Measurements from ENCODE around the gene C2CD4D.

C2CD4D gene

GRCh38 chr1:151868486-151868885, 28.9 kb upstream of the C2CD4D start:
- WGBS (ENCODE audit: insufficient coverage), result no CpG with 5 or more reads among the region's 3 CpGs
- ChIA-PET POLR2A (no interaction called here), CTCF (no interaction called here)
- H3K4me3 ChIP-seq (ENCODE audit: control insufficient read depth in 1 of 7, extremely low read depth in 1 of 7, insufficient read depth in 4 of 7, low read depth in 2 of 7, low read length in 6 of 7), result no peak overlapping the region
- no peak for DNase-seq
- peaks cover 0 to 9% (median 8%) of the 10 kb centered on the region in 4 experiments for H3K4me1 ChIP-seq (ENCODE audit: control extremely low read depth in 1 of 4, control insufficient read depth in 4 of 4, insufficient read depth in 4 of 4, low read length in 3 of 4)
- no peak overlapping the region for H3K27ac ChIP-seq (ENCODE audit: insufficient read depth in 1 of 2, low read depth in 1 of 2, low read length in 2 of 2, poor library complexity in 1 of 2, severe bottlenecking in 2 of 2)
- no peaks in the 10 kb centered on the region for H3K9me3 ChIP-seq (ENCODE audit: control extremely low read depth in 1 of 5, control insufficient read depth in 4 of 5, insufficient read depth in 2 of 5, low read depth in 1 of 5, low read length in 4 of 5)
- H3K36me3 ChIP-seq (ENCODE audit: control insufficient read depth in 4 of 4, insufficient read depth in 4 of 4, low read length in 3 of 4), result peaks cover 0 to 1% (median under 1%) of the 10 kb centered on the region in 4 experiments
- H3K27me3 ChIP-seq (replicated peaks in 2 of 5; ENCODE audit: control insufficient read depth in 4 of 5, insufficient read depth in 5 of 5, low read length in 4 of 5), result no peaks in the 10 kb centered on the region

DNA sequence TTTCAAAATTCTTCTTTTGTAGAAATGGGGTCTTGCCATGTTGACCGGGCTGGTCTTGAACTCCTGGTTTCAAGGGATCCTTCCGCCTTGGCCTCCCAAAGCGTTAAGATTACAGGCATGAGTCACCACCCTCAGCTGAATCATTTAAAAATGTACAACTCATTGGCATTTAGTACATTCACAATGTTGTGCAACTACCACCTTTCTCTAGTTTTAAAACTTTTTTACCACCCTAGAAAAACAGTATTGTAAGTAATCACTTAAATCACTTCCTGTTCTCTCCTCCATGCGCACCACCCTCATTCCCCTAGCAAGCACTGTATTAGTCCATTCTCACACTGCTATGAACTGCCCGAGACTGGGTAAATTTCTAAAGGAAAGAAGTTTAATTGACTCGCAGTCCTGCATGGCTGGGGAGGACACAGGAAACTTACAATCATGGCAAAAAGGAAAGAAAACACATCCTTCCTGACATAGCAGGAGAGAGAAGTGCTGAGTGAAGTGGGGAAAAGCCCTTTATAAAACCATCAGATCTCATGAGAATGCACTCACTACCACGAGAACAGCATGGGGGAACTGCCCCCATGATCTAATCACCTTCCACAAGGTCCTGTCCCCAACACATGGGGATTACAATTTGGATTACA, 28.3 kb upstream of the C2CD4D start:
- 88% methylated on average over 3 of the region's 7 CpGs for WGBS (ENCODE audit: insufficient coverage)
- Histone ChIP-seq H3K36me3 (ENCODE audit: control insufficient read depth in 4 of 4, insufficient read depth in 4 of 4, low read length in 3 of 4) (no peaks in the 10 kb centered on the region), H3K27ac (ENCODE audit: insufficient read depth in 1 of 2, low read depth in 1 of 2, low read length in 2 of 2, poor library complexity in 1 of 2, severe bottlenecking in 2 of 2) (no peak overlapping the region), H3K27me3 (replicated peaks in 2 of 5; ENCODE audit: control insufficient read depth in 4 of 5, insufficient read depth in 5 of 5, low read length in 4 of 5) (no peaks in the 10 kb centered on the region), H3K4me3 (ENCODE audit: control insufficient read depth in 1 of 7, extremely low read depth in 1 of 7, insufficient read depth in 4 of 7, low read depth in 2 of 7, low read length in 6 of 7) (no peak overlapping the region), H3K9me3 (ENCODE audit: control extremely low read depth in 1 of 5, control insufficient read depth in 4 of 5, insufficient read depth in 2 of 5, low read depth in 1 of 5, low read length in 4 of 5) (no peaks in the 10 kb centered on the region), H3K4me1 (ENCODE audit: control extremely low read depth in 1 of 4, control insufficient read depth in 4 of 4, insufficient read depth in 4 of 4, low read length in 3 of 4) (peaks cover 0 to 4% (median 3%) of the 10 kb centered on the region in 4 experiments)
- peak in 2 of 3 donors; percentile 41 to 47 for DNase-seq
- CTCF ChIA-PET, result interaction anchor here (1.3 kb wide), 1 partner anchor 9 kb away, joined by 3 read pairs; no protein-coding TSS in a partner anchor
- POLR2A ChIA-PET, result no interaction called here

- H3K4me1 ChIP-seq (ENCODE audit: control extremely low read depth in 1 of 4, control insufficient read depth in 4 of 4, insufficient read depth in 4 of 4, low read length in 3 of 4), result no peaks in the 10 kb centered on the region
- H3K27me3 ChIP-seq (replicated peaks in 2 of 5; ENCODE audit: control insufficient read depth in 4 of 5, insufficient read depth in 5 of 5, low read length in 4 of 5), result no peaks in the 10 kb centered on the region
- no peak overlapping the region for H3K27ac ChIP-seq (ENCODE audit: insufficient read depth in 1 of 2, low read depth in 1 of 2, low read length in 2 of 2, poor library complexity in 1 of 2, severe bottlenecking in 2 of 2)
- ChIA-PET POLR2A (no interaction called here), CTCF (interaction anchor here (1.3 kb wide), 1 partner anchor 9 kb away, joined by 3 read pairs; no protein-coding TSS in a partner anchor)
- no peak overlapping the region for H3K4me3 ChIP-seq (ENCODE audit: control insufficient read depth in 1 of 7, extremely low read depth in 1 of 7, insufficient read depth in 4 of 7, low read depth in 2 of 7, low read length in 6 of 7)
- no peaks in the 10 kb centered on the region for H3K9me3 ChIP-seq (ENCODE audit: control extremely low read depth in 1 of 5, control insufficient read depth in 4 of 5, insufficient read depth in 2 of 5, low read depth in 1 of 5, low read length in 4 of 5)
- WGBS (ENCODE audit: insufficient coverage), result 100% methylated on average over 2 of the region's 2 CpGs
- no peaks in the 10 kb centered on the region for H3K36me3 ChIP-seq (ENCODE audit: control insufficient read depth in 4 of 4, insufficient read depth in 4 of 4, low read length in 3 of 4)
- no peak for DNase-seq
Measured at GRCh38 chr1:151867321-151867720, 27.7 kb upstream of the C2CD4D start.

GRCh38 chr1:151864411-151864810, 24.8 kb upstream of the C2CD4D start:
- no peak for DNase-seq
- peaks cover 0 to 8% (median 0%) of the 10 kb centered on the region in 4 experiments for H3K4me1 ChIP-seq (ENCODE audit: control extremely low read depth in 1 of 4, control insufficient read depth in 4 of 4, insufficient read depth in 4 of 4, low read length in 3 of 4)
- 0% methylated on average over 1 of the region's 2 CpGs for WGBS (ENCODE audit: insufficient coverage)
- no peaks in the 10 kb centered on the region for H3K9me3 ChIP-seq (ENCODE audit: control extremely low read depth in 1 of 5, control insufficient read depth in 4 of 5, insufficient read depth in 2 of 5, low read depth in 1 of 5, low read length in 4 of 5)
- H3K27me3 ChIP-seq (replicated peaks in 2 of 5; ENCODE audit: control insufficient read depth in 4 of 5, insufficient read depth in 5 of 5, low read length in 4 of 5), result no peaks in the 10 kb centered on the region
- H3K4me3 ChIP-seq (ENCODE audit: control insufficient read depth in 1 of 7, extremely low read depth in 1 of 7, insufficient read depth in 4 of 7, low read depth in 2 of 7, low read length in 6 of 7), result no peak overlapping the region
- no peak overlapping the region for H3K27ac ChIP-seq (ENCODE audit: insufficient read depth in 1 of 2, low read depth in 1 of 2, low read length in 2 of 2, poor library complexity in 1 of 2, severe bottlenecking in 2 of 2)
- no peaks in the 10 kb centered on the region for H3K36me3 ChIP-seq (ENCODE audit: control insufficient read depth in 4 of 4, insufficient read depth in 4 of 4, low read length in 3 of 4)
- ChIA-PET POLR2A (no interaction called here), CTCF (interaction anchor here (2.0 kb wide), 1 partner anchor 24 kb away, joined by 5 read pairs; no protein-coding TSS in a partner anchor)

DNA sequence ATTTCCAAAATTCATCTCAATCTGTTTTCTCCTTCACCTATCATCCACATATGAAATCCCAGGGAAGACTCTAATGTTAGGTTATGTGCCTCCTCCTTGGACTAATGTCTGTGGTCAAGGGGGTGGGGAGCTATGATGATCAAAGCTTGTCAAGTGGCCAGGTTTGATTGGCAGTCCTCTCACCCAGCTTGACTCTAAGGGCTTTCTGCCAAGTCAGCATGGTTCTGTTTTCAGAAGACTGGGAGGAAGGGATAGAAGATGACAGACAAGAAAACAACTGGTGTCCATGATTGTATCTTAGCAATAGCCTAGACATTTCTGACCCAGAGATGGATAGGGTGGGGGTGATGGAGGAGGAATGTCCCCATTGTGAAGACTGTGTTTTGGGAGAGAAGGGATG, 23.0 kb upstream of the C2CD4D start:
- DNase-seq, result no peak
- Histone ChIP-seq H3K4me1 (ENCODE audit: control extremely low read depth in 1 of 4, control insufficient read depth in 4 of 4, insufficient read depth in 4 of 4, low read length in 3 of 4) (peaks cover 0 to 12% (median 0%) of the 10 kb centered on the region in 4 experiments), H3K4me3 (ENCODE audit: control insufficient read depth in 1 of 7, extremely low read depth in 1 of 7, insufficient read depth in 4 of 7, low read depth in 2 of 7, low read length in 6 of 7) (no peak overlapping the region), H3K27ac (ENCODE audit: insufficient read depth in 1 of 2, low read depth in 1 of 2, low read length in 2 of 2, poor library complexity in 1 of 2, severe bottlenecking in 2 of 2) (no peak overlapping the region), H3K9me3 (ENCODE audit: control extremely low read depth in 1 of 5, control insufficient read depth in 4 of 5, insufficient read depth in 2 of 5, low read depth in 1 of 5, low read length in 4 of 5) (no peaks in the 10 kb centered on the region), H3K27me3 (replicated peaks in 2 of 5; ENCODE audit: control insufficient read depth in 4 of 5, insufficient read depth in 5 of 5, low read length in 4 of 5) (no peaks in the 10 kb centered on the region), H3K36me3 (ENCODE audit: control insufficient read depth in 4 of 4, insufficient read depth in 4 of 4, low read length in 3 of 4) (no peaks in the 10 kb centered on the region)
- ChIA-PET CTCF (interaction anchor here (1.4 to 2.0 kb wide), 2 partner anchors 19 to 22 kb away, joined by 3 to 5 read pairs; no protein-coding TSS in a partner anchor), POLR2A (no interaction called here)

DNA sequence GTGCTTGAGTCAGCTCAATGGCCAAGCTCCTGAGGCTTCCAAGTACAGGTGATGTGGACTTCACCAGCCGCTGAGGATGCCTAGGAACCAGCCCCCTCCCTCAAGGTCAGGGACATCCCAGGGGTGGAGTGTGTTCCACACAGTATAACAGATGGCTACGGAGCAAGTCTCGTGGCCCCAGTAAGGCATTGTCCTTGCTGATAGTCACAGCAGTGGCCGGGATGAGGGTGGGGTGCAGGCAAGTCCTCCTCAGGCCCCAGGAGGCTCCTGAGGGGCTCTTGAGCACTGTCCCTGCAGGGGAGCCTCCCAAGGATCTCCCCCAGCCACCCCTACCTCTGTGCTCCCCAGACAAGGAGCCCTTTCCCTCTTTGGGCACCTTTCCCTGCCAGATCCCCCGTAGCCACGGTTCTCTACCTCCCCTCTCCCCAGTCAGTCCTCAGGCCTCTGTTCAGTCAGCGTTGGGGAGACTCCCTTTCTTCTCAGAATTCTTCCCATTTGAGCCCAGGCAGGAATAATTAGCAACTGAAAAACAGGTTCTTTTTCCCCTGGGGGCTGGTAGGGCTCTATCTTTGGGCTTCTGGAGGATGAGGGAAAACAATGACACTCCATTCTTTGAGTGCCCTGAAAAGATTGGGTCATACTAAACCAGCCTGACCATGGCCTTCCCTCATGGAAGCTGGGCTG, 21.0 kb upstream of the C2CD4D start:
- ChIA-PET CTCF (interaction anchor here (1.0 kb wide), 1 partner anchor 11 kb away, joined by 3 read pairs; no protein-coding TSS in a partner anchor), POLR2A (no interaction called here)
- Histone ChIP-seq H3K9me3 (ENCODE audit: control extremely low read depth in 1 of 5, control insufficient read depth in 4 of 5, insufficient read depth in 2 of 5, low read depth in 1 of 5, low read length in 4 of 5) (no peaks in the 10 kb centered on the region), H3K36me3 (ENCODE audit: control insufficient read depth in 4 of 4, insufficient read depth in 4 of 4, low read length in 3 of 4) (no peaks in the 10 kb centered on the region), H3K4me1 (ENCODE audit: control extremely low read depth in 1 of 4, control insufficient read depth in 4 of 4, insufficient read depth in 4 of 4, low read length in 3 of 4) (peaks cover 0 to 20% (median 2%) of the 10 kb centered on the region in 4 experiments), H3K27me3 (replicated peaks in 2 of 5; ENCODE audit: control insufficient read depth in 4 of 5, insufficient read depth in 5 of 5, low read length in 4 of 5) (no peaks in the 10 kb centered on the region), H3K4me3 (ENCODE audit: control insufficient read depth in 1 of 7, extremely low read depth in 1 of 7, insufficient read depth in 4 of 7, low read depth in 2 of 7, low read length in 6 of 7) (no peak overlapping the region), H3K27ac (ENCODE audit: insufficient read depth in 1 of 2, low read depth in 1 of 2, low read length in 2 of 2, poor library complexity in 1 of 2, severe bottlenecking in 2 of 2) (no peak overlapping the region)
- WGBS (ENCODE audit: insufficient coverage), result 99% methylated on average over 7 of the region's 7 CpGs
- no peak for DNase-seq

- peaks cover 0 to 24% (median 2%) of the 10 kb centered on the region in 4 experiments for H3K4me1 ChIP-seq (ENCODE audit: control extremely low read depth in 1 of 4, control insufficient read depth in 4 of 4, insufficient read depth in 4 of 4, low read length in 3 of 4)
- H3K4me3 ChIP-seq (ENCODE audit: control insufficient read depth in 1 of 7, extremely low read depth in 1 of 7, insufficient read depth in 4 of 7, low read depth in 2 of 7, low read length in 6 of 7), result no peak overlapping the region
- H3K9me3 ChIP-seq (ENCODE audit: control extremely low read depth in 1 of 5, control insufficient read depth in 4 of 5, insufficient read depth in 2 of 5, low read depth in 1 of 5, low read length in 4 of 5), result no peaks in the 10 kb centered on the region
- H3K27me3 ChIP-seq (replicated peaks in 2 of 5; ENCODE audit: control insufficient read depth in 4 of 5, insufficient read depth in 5 of 5, low read length in 4 of 5), result no peaks in the 10 kb centered on the region
- H3K27ac ChIP-seq (ENCODE audit: insufficient read depth in 1 of 2, low read depth in 1 of 2, low read length in 2 of 2, poor library complexity in 1 of 2, severe bottlenecking in 2 of 2), result no peak overlapping the region
- WGBS (ENCODE audit: insufficient coverage), result 86% methylated on average over 5 of the region's 6 CpGs
- POLR2A ChIA-PET, result no interaction called here
- CTCF ChIA-PET, result interaction anchor here (1.0 to 2.4 kb wide), 5 partner anchors 12 to 20 kb away, joined by 3 to 7 read pairs (median 4); partner anchors contain the start of gene C2CD4D
- H3K36me3 ChIP-seq (ENCODE audit: control insufficient read depth in 4 of 4, insufficient read depth in 4 of 4, low read length in 3 of 4), result no peaks in the 10 kb centered on the region
- DNase-seq, result no peak
Measured at GRCh38 chr1:151859891-151860293, 20.3 kb upstream of the C2CD4D start.

Data from common myeloid progenitor, CD34-positive (primary cell).